ENCODE measurements around the gene DOK7. TPM values are rescaled to one million over a fixed set of nuclear protein-coding genes. Genes with fewer than 3 reads are reported as not detected.

DOK7 gene
- total RNA-seq, 2 donors from 2014 or later = 0.80 to 1.5 TPM

DNA sequence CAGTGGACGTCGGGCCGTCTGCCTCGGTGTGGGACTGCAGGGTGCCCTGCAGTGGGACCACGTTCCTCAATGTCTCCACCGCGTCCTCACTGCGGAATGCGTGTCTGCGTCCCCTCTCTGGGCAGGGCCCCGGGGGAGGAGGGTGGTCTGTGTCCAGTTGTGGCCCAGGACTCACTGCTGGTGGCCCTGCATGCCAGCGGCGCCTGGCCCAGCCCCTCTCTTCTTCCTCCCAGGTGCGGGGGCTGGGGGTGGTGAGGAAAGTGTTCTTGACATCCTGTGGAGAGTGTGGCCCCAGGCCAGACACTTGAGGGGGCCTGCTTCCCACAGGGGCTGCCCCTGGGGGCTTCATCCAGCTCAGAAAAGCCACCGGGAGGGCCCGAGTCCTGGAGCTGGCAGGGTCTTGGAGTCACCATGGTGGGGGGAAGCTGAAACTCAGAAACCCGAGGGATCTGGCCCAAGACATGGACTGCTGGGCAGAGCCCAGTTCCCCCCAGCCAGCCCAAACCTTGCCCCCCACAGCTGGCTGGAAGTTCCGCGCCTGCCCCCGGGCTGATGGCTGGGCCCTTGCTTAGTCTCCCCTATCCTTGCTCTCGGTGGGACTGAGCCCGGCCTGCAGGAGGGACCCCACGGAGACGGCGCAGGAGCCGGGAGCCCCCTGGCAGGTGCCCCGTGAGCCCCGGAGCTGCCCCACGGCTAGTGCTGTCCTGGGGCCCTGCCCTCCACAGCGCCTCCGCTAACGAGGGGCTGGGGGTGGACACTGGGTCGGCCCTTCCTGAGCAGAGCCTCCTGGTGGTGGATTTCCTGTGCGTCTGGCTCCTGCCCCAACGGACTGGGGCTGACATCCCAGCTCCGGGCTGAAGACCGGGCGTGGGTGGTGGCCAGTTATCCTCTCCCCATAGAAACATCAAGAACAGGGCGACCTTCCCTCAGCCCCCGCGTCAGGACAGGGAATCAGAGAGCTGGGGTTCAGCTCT lies 2.9 kb downstream of the DOK7 start:
- H3K36me3 ChIP-seq = no peaks in the 10 kb centered on the region
- no peak overlapping the region for H3K27ac ChIP-seq
- H3K9me3 ChIP-seq = no peaks in the 10 kb centered on the region
- H3K4me1 ChIP-seq = peaks cover 4% of the 10 kb centered on the region
- intact Hi-C loops (cut with DNase I) = no loop called here
- DNase-seq = no peak
- H3K4me3 ChIP-seq = no peak overlapping the region
- TF ChIP-seq, protein P1, sequence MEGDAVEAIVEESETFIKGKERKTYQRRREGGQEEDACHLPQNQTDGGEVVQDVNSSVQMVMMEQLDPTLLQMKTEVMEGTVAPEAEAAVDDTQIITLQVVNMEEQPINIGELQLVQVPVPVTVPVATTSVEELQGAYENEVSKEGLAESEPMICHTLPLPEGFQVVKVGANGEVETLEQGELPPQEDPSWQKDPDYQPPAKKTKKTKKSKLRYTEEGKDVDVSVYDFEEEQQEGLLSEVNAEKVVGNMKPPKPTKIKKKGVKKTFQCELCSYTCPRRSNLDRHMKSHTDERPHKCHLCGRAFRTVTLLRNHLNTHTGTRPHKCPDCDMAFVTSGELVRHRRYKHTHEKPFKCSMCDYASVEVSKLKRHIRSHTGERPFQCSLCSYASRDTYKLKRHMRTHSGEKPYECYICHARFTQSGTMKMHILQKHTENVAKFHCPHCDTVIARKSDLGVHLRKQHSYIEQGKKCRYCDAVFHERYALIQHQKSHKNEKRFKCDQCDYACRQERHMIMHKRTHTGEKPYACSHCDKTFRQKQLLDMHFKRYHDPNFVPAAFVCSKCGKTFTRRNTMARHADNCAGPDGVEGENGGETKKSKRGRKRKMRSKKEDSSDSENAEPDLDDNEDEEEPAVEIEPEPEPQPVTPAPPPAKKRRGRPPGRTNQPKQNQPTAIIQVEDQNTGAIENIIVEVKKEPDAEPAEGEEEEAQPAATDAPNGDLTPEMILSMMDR (IDR thresholded peaks at IDR 0.05) = no peak
- no peak overlapping the region for H3K9ac ChIP-seq (ENCODE audit: low read depth in 2 of 2, low read length in 2 of 2)
- H3K27me3 ChIP-seq = peaks cover 24% of the 10 kb centered on the region

DNA sequence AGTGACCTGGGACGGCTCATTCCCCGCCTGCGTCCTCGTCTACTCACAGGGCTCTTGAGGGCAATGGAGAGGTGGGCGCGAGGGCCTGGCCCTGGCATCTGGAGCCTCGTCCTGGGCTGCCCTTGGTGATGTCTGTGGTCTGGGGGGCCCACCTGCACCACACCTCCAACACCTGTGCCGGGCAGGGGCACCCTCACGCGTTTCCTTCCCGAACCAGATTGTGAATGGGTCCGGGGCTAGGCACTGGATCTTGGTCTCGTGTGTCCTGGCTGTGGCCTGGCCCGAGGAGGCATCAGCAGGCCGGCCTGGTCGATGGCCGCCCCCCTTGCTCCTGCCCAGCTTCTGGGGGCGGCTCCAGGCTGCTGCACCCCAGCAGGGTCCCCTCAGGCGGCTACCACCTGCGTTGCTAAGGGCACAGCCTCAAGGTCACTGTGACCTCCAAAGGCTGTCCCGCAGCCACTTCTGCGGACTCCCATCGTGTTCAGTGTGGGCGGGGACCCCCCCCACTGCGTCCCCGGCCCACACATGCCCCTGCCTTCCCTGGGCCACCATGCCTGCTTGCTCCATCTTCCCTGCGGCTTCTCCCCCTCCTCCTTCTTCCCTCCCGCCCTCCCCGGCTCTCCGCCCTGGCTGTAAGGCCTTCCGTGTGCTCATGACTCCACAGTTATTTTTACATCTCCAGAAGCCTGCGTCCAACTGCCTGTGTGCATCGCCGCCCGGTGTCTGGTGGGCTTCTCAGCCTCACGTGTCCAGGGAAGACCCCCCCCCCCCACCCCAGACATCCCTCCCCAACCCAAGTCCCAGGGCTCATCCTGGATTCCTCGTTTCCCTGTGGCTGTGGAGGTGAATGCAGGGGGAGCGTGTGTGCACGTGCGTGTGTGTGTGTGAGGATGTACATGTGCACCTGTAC lies 3.8 kb downstream of the DOK7 start:
- Histone ChIP-seq H3K9ac (ENCODE audit: low read depth in 2 of 2, low read length in 2 of 2) (no peak overlapping the region), H3K9me3 (no peaks in the 10 kb centered on the region), H3K27ac (no peak overlapping the region), H3K4me3 (no peak overlapping the region), H3K27me3 (peaks cover 23% of the 10 kb centered on the region), H3K4me1 (no peaks in the 10 kb centered on the region), H3K36me3 (no peaks in the 10 kb centered on the region)
- intact Hi-C loops (cut with DNase I) = no loop called here
- TF ChIP-seq, protein P1 (IDR thresholded peaks at IDR 0.05) = no peak
- DNase-seq = no peak

DNA sequence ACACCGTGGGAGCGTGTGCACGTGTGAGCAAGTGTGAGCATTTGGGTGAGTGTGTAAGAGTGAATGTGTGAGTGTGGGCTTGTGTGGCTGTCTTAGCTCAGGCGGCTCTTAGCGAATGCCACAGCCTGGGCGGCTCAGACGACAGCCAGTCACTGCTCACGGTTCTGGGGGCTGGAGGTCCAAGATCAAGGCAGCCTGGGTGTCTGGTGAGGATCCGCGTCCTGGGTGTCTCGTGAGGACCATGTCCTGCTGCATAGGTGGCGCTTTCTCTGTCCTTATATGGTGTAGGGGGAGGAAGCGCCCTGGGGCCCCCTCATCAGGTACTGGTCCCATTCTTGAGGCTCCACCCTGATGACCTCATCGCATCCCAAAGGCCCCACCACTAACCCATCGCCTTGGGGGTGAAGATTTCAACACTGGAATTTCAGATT lies 4.5 kb downstream of the DOK7 start:
- TF ChIP-seq, protein P1 (IDR thresholded peaks at IDR 0.05) = no peak
- Histone ChIP-seq H3K27ac (no peak overlapping the region), H3K9me3 (no peaks in the 10 kb centered on the region), H3K4me3 (no peak overlapping the region), H3K4me1 (no peaks in the 10 kb centered on the region), H3K36me3 (no peaks in the 10 kb centered on the region), H3K9ac (ENCODE audit: low read depth in 2 of 2, low read length in 2 of 2) (no peak overlapping the region), H3K27me3 (peaks cover 17% of the 10 kb centered on the region)
- intact Hi-C loops (cut with DNase I) = no loop called here
- no peak for DNase-seq

DNA sequence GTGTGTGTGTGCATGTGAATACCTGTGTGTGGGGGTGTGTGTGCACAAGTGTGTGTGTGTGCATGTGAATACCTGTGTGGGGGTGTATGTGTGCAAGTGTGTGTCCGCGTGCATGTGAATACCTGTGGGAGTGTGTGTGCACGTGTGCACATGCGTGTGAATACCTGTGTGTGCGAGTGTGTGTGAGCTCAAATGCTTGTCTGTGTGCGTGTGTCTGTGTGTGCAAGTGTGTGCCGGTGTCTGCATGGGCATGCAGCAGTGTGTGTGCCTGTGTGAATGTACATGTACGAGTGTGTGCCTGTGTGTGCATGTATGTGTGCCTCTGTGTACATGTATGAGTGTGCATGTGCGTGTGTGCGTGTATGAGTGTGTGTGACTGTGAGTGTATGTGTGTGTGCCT lies 5.0 kb downstream of the DOK7 start:
- peaks cover 11% of the 10 kb centered on the region for H3K27me3 ChIP-seq
- no peaks in the 10 kb centered on the region for H3K4me1 ChIP-seq
- H3K36me3 ChIP-seq = no peaks in the 10 kb centered on the region
- H3K4me3 ChIP-seq = no peak overlapping the region
- TF ChIP-seq, protein P1 (IDR thresholded peaks at IDR 0.05) = no peak
- no peak overlapping the region for H3K27ac ChIP-seq
- DNase-seq = no peak
- intact Hi-C loops (cut with DNase I) = no loop called here
- no peaks in the 10 kb centered on the region for H3K9me3 ChIP-seq
- H3K9ac ChIP-seq (ENCODE audit: low read depth in 2 of 2, low read length in 2 of 2) = no peak overlapping the region

DNA sequence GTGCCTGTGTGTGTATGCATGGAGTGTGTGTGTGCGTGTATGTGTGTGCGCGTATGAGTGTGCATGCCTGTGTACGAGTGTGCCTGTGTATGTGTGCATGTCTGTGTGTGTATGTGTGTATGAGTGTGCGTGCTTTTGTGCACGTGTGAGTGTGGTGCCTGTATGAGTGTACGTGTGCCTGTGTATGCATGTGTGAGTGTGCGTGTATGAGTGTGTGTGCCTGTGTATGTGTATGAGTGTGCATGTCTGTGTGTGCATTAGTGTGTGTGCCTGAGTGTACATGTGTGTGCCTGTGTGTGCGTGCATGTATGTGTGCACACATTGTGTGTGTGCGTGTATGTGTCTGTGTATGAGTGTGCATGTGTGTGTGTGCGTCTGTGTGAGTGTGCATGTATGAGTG lies 5.7 kb downstream of the DOK7 start:
- H3K9me3 ChIP-seq = no peaks in the 10 kb centered on the region
- no peak overlapping the region for H3K27ac ChIP-seq
- intact Hi-C loops (cut with DNase I) = no loop called here
- no peak for DNase-seq
- no peak overlapping the region for H3K9ac ChIP-seq (ENCODE audit: low read depth in 2 of 2, low read length in 2 of 2)
- H3K27me3 ChIP-seq = peaks cover 6% of the 10 kb centered on the region
- H3K4me1 ChIP-seq = no peaks in the 10 kb centered on the region
- H3K4me3 ChIP-seq = no peak overlapping the region
- H3K36me3 ChIP-seq = no peaks in the 10 kb centered on the region
- TF ChIP-seq, protein P1 (IDR thresholded peaks at IDR 0.05) = no peak
